OCI-LY7 (cell line): ENCODE data around the gene HBQ1.

Source experiments
- EZH2phosphoT487 ChIP-seq: fragments of 200-600 bp; sonication (generic); IDR thresholded peaks from 2 replicates; pipeline ENCODE4 v1.6.1; 2018; ENCODE audit warnings: low read depth, borderline replicate concordance, mild to moderate bottlenecking, mixed run types, antibody characterized with exemption, low read length, moderate library complexity, mixed read lengths
- TF ChIP-seq, protein P1 (sequence below): fragments of 200-600 bp; sonication (generic); conservative IDR thresholded peaks from 2 replicates; pipeline ENCODE4 v1.5.1; 2014; ENCODE audit warnings: mild to moderate bottlenecking, antibody characterized with exemption, low read length, moderate library complexity, mixed read lengths

DNA sequence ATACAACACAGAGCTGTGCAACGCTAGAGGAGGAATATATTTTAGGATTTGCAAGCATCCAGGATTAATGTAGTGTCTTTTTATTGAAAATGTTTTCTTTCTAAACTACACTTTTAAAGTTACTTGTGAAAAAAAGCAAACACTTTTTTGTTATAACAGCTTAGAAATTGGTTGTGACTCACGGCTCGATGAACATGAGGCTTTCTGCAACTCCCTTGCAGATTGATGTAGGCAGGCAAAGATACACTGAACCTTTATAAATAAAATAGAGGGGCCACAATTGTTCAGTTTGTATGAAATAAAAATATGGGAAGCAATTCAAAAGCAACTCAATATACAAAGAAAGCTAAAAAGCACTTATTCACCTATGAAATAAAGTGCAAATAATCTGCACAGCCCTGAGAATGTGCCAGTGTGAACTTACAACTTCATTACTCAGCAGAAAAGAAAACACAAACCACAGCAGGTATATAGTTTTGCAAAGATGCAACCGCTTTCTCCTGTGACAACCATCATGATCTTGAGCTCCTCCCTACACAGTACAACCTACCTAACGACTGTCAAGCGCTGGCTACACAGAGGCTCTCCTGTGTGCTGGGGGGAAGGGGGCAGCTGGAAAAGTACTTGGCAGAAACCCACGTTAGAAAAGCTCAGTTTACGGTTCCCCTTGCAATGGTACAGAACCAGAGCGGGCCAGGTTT is 48.0 kb downstream of the HBQ1 start:
- TF ChIP-seq, protein P1, sequence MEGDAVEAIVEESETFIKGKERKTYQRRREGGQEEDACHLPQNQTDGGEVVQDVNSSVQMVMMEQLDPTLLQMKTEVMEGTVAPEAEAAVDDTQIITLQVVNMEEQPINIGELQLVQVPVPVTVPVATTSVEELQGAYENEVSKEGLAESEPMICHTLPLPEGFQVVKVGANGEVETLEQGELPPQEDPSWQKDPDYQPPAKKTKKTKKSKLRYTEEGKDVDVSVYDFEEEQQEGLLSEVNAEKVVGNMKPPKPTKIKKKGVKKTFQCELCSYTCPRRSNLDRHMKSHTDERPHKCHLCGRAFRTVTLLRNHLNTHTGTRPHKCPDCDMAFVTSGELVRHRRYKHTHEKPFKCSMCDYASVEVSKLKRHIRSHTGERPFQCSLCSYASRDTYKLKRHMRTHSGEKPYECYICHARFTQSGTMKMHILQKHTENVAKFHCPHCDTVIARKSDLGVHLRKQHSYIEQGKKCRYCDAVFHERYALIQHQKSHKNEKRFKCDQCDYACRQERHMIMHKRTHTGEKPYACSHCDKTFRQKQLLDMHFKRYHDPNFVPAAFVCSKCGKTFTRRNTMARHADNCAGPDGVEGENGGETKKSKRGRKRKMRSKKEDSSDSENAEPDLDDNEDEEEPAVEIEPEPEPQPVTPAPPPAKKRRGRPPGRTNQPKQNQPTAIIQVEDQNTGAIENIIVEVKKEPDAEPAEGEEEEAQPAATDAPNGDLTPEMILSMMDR = no peak
- TF ChIP-seq EZH2phosphoT487 = no peak
